Vagina (tissue), 2 donors: Measurements from ENCODE around the gene STPG2. TPM values are rescaled to one million over a fixed set of nuclear protein-coding genes. Genes with fewer than 3 reads are reported as not detected.

Source experiments
- DNase-seq, 2 donors: peaks; one replicate each; pipeline ENCODE4 v3.0.0-alpha.2; 2017; ENCODE audit errors: extremely low spot score in 2 of 2
- H3K27ac ChIP-seq: fragments of 200-600 bp; sonication (generic); one replicate; pipeline ENCODE4 v1.5.1; 2019
- H3K27me3 ChIP-seq: fragments of 200-600 bp; sonication (generic); one replicate; pipeline ENCODE4 v1.5.1; 2019
- H3K36me3 ChIP-seq, 2 donors: fragments of 200-600 bp; sonication (generic); one replicate each; pipeline ENCODE4 v1.5.1; 2017 to 2019
- H3K4me1 ChIP-seq: fragments of 200-600 bp; sonication (generic); one replicate; pipeline ENCODE4 v1.5.1; 2019
- H3K4me3 ChIP-seq, 2 donors: fragments of 200-600 bp; sonication (generic); 1 replicate in 1 of 2; 2 replicates in 1 of 2; pipeline ENCODE4 v1.5.1; 2016 to 2019
- H3K9me3 ChIP-seq: fragments of 200-600 bp; sonication (generic); one replicate; pipeline ENCODE4 v1.5.1; 2019
- POLR2A ChIP-seq, 2 donors: fragments of 450-650 bp; IDR thresholded peaks; one replicate each; pipeline ENCODE4 v1.6.1; 2017; ENCODE audit warnings: antibody characterized with exemption in 2 of 2, mild to moderate bottlenecking in 2 of 2, moderate library complexity in 2 of 2
- POLR2AphosphoS5 ChIP-seq, 2 donors: sonication (generic); formaldehyde crosslinking; IDR thresholded peaks; one replicate each; pipeline ENCODE4 v1.9.0; 2017; ENCODE audit warnings: antibody characterized with exemption in 2 of 2, mild to moderate bottlenecking in 2 of 2, low read depth in 1 of 2; ENCODE audit not compliant: insufficient read depth in 1 of 2
- intact Hi-C: fragments of 100-400 bp; cut with DNase I; formaldehyde crosslinking; loops from one replicate; pipeline ENCODE4 v1.15.1; 2023
- total RNA-seq: library from RNA; depleted of rRNA; stranded (reverse); fragments of >200 nt; gene quantifications from one replicate; pipeline ENCODE4 v1.2.3, GENCODE V29; 2016
- TF ChIP-seq, protein P1 (sequence below), 3 experiments: fragments of 450-650 bp in 2 of 3; fragments of 200-600 bp in 1 of 3; sonication (generic) in 1 of 3; IDR thresholded peaks; one replicate each; pipeline ENCODE4 v1.5.1; 2017 to 2019; ENCODE audit warnings: antibody characterized with exemption in 3 of 3, mild to moderate bottlenecking in 2 of 3, moderate library complexity in 2 of 3

The STPG2 gene
- total RNA-seq, 1 donor from 2014 or later, result not detected

DNA sequence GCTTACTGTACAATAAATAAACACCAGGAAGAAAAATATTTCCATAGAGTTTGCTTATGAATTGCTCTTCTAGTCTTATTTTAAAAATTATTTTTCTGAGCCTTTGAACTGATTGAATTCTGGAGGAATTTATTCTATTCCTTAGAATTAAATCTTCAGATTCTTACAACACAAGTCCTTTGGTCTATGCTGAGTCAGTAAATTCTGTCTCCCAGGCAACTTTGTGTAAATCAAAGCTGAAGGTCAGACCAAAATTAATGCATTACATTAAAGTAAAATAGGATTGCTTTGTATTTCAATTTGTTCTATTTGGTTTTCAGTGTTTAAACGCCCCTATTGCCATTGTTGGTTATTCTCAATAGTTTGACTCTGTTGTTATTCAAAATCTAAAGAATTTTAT, 26.8 kb upstream of the STPG2 start:
- Histone ChIP-seq H3K36me3 (no peaks in the 10 kb centered on the region), H3K4me3 (no peak overlapping the region), H3K4me1 (no peaks in the 10 kb centered on the region), H3K9me3 (no peaks in the 10 kb centered on the region), H3K27me3 (no peaks in the 10 kb centered on the region), H3K27ac (no peak overlapping the region)
- no peak for DNase-seq
- TF ChIP-seq, protein P1, sequence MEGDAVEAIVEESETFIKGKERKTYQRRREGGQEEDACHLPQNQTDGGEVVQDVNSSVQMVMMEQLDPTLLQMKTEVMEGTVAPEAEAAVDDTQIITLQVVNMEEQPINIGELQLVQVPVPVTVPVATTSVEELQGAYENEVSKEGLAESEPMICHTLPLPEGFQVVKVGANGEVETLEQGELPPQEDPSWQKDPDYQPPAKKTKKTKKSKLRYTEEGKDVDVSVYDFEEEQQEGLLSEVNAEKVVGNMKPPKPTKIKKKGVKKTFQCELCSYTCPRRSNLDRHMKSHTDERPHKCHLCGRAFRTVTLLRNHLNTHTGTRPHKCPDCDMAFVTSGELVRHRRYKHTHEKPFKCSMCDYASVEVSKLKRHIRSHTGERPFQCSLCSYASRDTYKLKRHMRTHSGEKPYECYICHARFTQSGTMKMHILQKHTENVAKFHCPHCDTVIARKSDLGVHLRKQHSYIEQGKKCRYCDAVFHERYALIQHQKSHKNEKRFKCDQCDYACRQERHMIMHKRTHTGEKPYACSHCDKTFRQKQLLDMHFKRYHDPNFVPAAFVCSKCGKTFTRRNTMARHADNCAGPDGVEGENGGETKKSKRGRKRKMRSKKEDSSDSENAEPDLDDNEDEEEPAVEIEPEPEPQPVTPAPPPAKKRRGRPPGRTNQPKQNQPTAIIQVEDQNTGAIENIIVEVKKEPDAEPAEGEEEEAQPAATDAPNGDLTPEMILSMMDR (IDR thresholded peaks at IDR 0.05), result no peak
- no peak for TF ChIP-seq POLR2A (IDR thresholded peaks at IDR 0.05)
- no peak for TF ChIP-seq POLR2AphosphoS5 (IDR thresholded peaks at IDR 0.05; ENCODE audit: insufficient read depth in 1 of 2, low read depth in 1 of 2)
- intact Hi-C loops, result no loop called here

DNA sequence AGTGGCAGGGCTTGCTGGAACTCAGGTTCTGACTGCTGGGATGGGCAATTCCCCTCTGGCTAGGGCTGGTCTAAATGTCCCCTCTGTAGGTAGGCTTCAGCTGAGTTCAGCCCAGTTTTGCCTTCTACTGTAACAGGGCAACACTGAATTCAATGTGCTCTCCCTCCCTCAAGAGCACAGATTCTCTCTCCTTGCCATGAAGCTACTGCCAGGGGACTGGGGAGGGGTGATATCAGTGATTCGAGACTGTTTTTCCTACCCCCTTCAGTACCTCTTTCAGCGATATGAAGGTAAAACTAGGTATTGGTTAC, 23.4 kb upstream of the STPG2 start:
- H3K27ac ChIP-seq, result no peak overlapping the region
- DNase-seq, result no peak
- intact Hi-C loops, result no loop called here
- no peak overlapping the region for H3K4me3 ChIP-seq
- TF ChIP-seq, protein P1 (IDR thresholded peaks at IDR 0.05), result no peak
- TF ChIP-seq POLR2AphosphoS5 (IDR thresholded peaks at IDR 0.05; ENCODE audit: insufficient read depth in 1 of 2, low read depth in 1 of 2), result no peak
- no peaks in the 10 kb centered on the region for H3K27me3 ChIP-seq
- no peaks in the 10 kb centered on the region for H3K4me1 ChIP-seq
- no peaks in the 10 kb centered on the region for H3K36me3 ChIP-seq
- H3K9me3 ChIP-seq, result no peaks in the 10 kb centered on the region

DNA sequence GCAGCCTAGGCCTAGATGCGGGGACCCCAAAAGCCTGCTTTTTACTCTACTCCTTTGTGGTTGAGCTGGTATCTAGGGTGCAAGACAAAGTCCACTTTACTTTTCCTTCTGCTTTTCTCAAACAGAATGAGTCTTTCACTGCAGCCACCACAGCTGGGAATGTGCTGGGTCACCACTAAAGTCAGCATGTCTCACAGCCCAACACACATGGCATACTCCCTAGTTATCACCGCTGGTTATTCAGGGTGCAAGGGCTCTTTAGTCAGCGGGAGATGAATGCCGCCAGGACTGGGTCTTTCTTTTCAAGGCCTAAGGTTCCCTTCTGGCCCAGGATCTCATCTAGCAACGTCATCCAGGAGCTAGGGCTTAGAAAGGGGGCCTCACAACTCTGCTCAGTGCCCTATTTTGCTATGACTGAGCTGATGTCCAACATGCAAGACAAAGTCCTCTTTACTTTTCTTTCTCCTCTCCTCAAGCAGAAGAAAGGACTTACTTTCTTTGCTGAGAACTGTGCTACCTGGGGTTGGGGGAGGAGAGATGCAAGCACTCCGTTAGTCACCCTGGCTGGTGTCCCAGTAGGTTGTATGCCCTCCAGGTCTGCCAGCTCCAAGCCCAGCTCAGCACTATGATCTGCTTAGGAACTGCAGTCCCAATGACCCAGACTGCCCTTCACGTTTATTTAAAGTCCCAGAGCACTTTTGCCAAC, 22.9 kb upstream of the STPG2 start:
- DNase-seq, result no peak
- no peaks in the 10 kb centered on the region for H3K27me3 ChIP-seq
- intact Hi-C loops, result no loop called here

DNA sequence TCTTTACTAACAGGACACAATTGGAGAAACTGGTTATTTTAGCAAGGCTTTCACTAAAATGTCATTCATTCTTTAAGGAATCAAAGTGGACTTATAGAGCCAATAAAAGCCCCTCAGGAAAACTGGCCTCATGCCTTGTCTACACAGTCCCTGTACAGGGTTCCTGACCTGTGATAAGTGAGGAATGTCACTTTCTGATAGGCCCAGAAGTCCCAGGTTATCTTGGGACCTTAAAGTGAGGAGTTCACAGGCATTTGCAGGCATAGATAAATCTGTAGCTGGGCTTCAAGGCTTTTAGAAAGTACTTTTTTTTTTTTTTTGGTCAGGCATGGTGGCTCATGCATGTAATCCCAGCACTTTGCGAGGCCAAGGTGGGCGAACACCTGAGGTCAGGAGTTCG, 19.4 kb upstream of the STPG2 start:
- Histone ChIP-seq H3K27ac (no peak overlapping the region), H3K36me3 (no peaks in the 10 kb centered on the region), H3K27me3 (no peaks in the 10 kb centered on the region), H3K4me3 (no peak overlapping the region), H3K9me3 (no peaks in the 10 kb centered on the region), H3K4me1 (no peaks in the 10 kb centered on the region)
- no peak for DNase-seq
- TF ChIP-seq POLR2AphosphoS5 (IDR thresholded peaks at IDR 0.05; ENCODE audit: insufficient read depth in 1 of 2, low read depth in 1 of 2) (no peak), POLR2A (IDR thresholded peaks at IDR 0.05) (no peak)
- TF ChIP-seq, protein P1 (IDR thresholded peaks at IDR 0.05), result no peak
- intact Hi-C loops, result no loop called here

More for the DNA sequence above, 22.9 kb upstream of the STPG2 start:
- no peaks in the 10 kb centered on the region for H3K36me3 ChIP-seq
- TF ChIP-seq POLR2AphosphoS5 (IDR thresholded peaks at IDR 0.05; ENCODE audit: insufficient read depth in 1 of 2, low read depth in 1 of 2), result no peak
- TF ChIP-seq, protein P1 (IDR thresholded peaks at IDR 0.05), result no peak
- no peak for TF ChIP-seq POLR2A (IDR thresholded peaks at IDR 0.05)
- no peak overlapping the region for H3K27ac ChIP-seq
- no peak overlapping the region for H3K4me3 ChIP-seq
- no peaks in the 10 kb centered on the region for H3K9me3 ChIP-seq
- no peaks in the 10 kb centered on the region for H3K4me1 ChIP-seq

DNA sequence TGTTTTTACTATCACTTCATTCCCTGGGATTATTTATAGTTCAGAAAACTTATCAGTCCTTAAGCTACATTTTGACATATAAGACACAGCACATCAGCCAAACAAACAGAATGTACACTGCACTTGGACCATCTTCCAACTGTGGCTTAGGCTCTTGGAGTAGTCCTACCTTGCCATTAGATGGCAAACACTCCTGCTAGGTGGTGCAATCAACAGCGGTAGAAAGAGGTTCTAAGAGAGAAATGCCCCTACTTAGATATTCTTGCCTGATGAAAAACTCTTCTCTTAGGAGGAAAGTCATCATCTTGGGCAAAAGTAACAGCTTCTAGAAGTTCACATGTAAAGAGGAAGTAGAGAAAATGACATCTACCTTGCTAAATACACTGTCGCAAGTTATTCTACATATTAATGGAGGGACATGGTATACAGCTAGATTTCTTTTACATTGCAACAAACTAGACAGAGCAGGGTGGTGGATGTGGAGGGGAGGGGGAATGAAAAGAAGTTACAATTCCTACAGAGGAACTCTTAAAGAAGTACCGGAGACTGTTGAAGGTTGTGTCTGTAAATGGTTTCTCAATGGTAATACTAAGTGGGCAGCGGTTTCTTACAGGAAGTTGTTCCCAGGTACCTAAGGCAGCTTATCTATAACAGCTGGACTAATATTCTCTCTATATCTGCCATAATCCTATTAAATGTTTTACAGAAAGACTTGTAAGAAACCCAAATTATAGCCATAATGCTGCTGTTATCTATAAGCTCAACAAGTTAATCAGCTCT, 8.1 kb upstream of the STPG2 start:
- H3K4me1 ChIP-seq, result no peaks in the 10 kb centered on the region
- H3K27me3 ChIP-seq, result no peaks in the 10 kb centered on the region
- DNase-seq, result no peak
- intact Hi-C loops, result no loop called here
- H3K36me3 ChIP-seq, result no peaks in the 10 kb centered on the region
- no peak overlapping the region for H3K27ac ChIP-seq
- TF ChIP-seq POLR2AphosphoS5 (IDR thresholded peaks at IDR 0.05; ENCODE audit: insufficient read depth in 1 of 2, low read depth in 1 of 2) (no peak), POLR2A (IDR thresholded peaks at IDR 0.05) (no peak)
- TF ChIP-seq, protein P1 (IDR thresholded peaks at IDR 0.05), result no peak
- H3K4me3 ChIP-seq, result no peak overlapping the region
- H3K9me3 ChIP-seq, result no peaks in the 10 kb centered on the region
